Astrocyte of the hippocampus (primary cell): ENCODE data around the gene CHST11.

Experiments
- DNase-seq: peaks from one replicate; pipeline ENCODE4 v3.0.0; 2011; ENCODE audit warnings: low read depth, low spot score

CHST11 gene

GRCh38 chr12:104651811-104652210 lies 195.1 kb downstream of the CHST11 start:
- no peak for DNase-seq

DNA sequence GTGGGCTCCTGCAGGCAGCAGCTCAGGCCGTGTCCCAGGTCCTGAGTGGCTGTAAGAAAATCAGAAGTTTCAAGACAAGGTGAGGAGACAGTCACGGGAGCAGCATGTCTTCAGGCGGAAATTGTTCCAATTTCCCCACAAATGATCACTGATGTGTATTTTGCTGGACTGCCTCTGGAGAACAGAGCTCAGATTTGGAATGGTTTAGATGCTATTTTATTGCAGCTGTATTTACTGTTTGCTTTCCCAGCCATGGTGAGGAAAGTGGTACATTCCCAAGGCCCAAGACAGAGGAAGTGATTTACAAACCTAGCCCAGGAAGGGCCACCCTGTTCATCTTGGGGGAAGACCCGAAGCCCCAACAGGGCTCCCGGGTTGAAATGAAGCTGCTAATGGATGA lies 195.6 kb downstream of the CHST11 start:
- DNase-seq, result no peak

GRCh38 chr12:104652910-104653309 lies 196.2 kb downstream of the CHST11 start:
- DNase-seq, result no peak

- no peak for DNase-seq
These were observed 197.2 kb downstream of the CHST11 start for GRCh38 chr12:104653730-104654664.

DNA sequence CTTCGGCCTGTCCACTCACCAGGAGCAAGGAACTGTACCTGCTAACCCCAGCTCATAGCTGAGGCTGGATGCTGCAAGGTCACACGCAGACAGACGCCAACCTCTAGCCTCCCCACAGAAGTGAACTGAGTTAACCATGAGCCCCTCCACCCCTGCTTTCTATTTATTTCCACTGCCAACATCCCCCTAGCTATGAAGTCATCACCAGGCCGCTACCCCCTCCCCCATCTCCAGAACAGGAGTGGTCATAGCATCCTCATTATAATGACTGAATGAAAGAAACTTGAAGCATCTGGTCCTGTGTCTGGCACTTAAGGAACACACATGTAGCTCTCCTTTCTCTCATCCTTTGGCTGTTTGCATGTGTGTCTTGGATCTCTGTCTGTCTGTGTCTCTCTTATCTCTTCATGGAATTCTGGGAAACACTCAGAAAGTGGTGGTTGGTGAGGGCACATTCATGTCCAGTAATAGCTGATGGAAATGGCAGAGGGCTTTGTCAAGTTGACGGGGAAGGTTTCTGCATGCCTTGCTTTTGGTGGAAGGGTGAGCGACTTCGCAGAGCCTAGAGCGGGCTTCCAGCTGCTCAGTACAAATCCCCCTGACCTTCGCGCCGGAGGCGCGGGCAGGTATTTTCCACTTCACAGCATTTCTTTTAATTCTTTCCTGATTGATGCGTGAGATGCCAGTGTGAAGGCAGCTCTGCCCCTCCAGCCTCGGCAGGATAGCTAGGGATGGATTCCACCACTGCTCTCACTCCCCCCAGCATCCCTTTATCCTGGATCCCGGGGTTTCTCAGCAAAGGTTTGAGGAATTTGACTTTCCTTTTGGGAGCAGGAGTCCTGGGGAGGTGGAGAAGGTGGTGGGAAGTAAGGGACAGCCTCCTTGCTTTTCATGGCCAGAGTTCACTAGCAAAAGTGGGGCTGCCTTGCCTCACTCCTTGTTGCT lies 198.2 kb downstream of the CHST11 start:
- no peak for DNase-seq

- no peak for DNase-seq
These were observed 199.6 kb downstream of the CHST11 start for GRCh38 chr12:104656383-104656782.

- no peak for DNase-seq
These were observed 200.2 kb downstream of the CHST11 start for GRCh38 chr12:104656921-104657320.

DNA sequence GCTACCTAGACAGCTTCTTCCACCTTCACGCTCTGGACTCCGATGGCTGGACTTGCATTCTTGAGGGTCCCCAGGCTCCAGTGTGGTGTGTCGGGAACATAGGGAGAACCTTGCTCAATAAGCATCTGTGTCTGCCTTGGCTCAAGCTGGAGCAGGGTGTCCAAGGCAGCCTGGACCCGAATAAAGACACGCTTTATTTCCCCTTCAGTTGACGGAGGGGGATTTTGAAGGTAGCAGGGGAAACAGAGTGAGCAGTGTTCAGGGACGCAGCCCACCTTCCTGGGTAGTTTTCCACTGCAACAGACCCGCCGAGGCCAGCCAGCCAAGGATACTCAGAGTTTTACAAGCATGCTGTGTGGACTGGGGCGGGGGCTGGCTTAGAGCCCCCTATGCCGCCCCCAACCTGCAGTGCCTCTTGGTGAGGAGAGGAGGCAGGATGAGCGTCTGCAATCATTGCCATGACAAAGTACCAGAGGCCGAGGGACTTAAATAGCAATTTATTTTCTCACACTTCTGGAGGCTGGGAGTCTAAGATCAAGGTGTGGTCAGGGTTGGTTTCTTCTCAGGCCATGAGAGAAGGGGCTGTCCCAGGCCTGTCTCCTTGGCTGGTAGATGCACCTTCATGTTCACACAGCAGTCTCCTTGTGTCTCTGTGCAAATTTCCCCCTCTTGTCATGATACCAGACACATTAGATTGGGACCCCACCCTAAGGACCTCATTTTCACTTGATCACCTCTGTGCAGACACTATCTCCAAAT lies 201.2 kb downstream of the CHST11 start:
- DNase-seq, result no peak

DNA sequence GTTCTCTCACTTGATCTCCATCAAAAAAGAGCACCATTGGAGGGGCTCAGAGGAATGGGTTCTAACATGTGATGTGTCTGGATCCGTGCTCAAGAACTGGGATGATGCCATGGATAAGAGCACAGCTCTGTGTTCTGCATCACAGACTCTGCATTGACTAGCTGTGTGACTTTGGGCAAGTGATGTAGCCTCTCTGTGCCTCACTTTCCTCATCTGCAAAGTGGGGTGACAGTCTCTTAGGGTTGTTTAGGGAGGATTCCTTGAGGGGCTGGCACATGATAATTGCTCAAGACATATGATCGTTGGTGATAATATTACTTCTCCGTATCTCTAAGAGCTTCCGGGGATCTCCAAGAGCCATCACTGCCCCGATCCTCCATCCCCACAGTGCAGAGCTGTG lies 202.3 kb downstream of the CHST11 start:
- DNase-seq, result no peak

DNA sequence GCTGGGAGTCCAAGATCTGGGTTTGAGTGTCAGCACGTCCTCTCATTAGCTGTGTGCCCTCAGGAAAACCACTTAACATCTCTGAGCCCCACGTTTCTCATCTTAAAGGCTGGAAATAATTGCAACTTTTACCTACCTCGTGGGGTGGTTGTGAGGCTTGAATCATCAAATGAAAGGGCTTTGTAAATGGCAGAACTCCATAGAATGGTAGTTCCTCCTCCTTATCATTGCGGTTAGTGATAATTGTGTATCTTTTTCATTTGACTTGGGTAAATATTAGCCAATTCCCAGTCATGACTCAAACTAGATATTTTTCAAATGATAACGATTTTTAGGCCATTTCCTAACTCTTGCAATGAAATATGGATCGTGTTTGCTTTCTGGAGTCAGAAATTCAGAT lies 205.5 kb downstream of the CHST11 start:
- DNase-seq, result no peak

- no peak for DNase-seq
These were observed 206.2 kb downstream of the CHST11 start for GRCh38 chr12:104662908-104663307.

GRCh38 chr12:104664351-104664750 lies 207.6 kb downstream of the CHST11 start:
- no peak for DNase-seq

- DNase-seq, result no peak
These were observed 208.5 kb downstream of the CHST11 start for GRCh38 chr12:104665296-104665695.

DNA sequence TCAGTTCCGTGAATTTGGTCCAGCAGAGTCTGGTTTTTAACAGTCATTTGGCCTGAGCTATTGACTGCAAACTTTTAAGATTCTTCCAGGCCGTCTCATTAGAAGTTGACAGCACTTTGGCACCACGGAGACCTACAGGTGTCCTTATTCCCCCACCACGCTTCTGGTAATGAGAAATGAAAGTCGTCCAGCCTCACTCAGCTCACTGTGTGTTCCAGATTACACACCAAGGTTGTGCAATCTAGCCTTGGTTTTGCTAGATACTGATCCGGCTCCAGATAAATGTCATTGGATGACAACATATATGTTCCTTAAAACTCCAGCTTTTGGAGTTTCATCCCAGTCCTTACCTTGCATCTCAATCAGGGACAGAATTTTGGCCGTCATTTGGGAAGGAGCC lies 210.4 kb downstream of the CHST11 start:
- DNase-seq, result no peak

- no peak for DNase-seq
These were observed 211.5 kb downstream of the CHST11 start for GRCh38 chr12:104668274-104668718.

DNA sequence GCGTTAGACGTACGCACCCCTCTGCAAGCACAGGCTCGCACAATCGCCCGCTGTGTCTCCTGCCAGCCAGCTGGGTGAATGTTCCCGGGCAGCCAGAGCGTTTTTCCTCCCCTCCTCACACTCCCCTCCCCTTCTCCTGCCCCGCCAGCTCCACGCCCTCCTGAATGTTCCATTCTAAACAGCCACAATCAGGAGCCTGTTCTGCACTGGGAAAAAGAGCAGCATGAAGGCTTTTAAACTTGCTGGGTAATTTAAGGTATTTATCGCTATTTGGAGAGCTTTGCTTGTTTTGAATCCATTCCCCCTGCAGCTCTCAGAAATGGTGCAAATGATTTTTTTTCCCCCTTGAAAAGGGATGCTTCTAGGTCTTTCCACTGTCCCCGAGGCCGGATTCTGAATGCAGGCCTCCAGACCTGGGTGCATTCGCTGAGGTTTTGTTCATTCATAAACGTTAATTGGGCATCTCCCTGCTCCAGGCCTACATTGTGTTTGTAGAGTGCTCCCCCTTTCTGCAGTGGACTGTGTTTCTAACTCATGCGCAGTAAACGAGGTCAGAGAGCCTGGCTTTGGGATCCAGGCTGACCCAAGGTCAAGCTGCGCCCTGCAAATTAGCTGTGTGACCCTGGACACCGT lies 212.5 kb downstream of the CHST11 start:
- peak; percentile 81 for DNase-seq

GRCh38 chr12:104669851-104670337 lies 213.1 kb downstream of the CHST11 start:
- peak; percentile 32 for DNase-seq

DNA sequence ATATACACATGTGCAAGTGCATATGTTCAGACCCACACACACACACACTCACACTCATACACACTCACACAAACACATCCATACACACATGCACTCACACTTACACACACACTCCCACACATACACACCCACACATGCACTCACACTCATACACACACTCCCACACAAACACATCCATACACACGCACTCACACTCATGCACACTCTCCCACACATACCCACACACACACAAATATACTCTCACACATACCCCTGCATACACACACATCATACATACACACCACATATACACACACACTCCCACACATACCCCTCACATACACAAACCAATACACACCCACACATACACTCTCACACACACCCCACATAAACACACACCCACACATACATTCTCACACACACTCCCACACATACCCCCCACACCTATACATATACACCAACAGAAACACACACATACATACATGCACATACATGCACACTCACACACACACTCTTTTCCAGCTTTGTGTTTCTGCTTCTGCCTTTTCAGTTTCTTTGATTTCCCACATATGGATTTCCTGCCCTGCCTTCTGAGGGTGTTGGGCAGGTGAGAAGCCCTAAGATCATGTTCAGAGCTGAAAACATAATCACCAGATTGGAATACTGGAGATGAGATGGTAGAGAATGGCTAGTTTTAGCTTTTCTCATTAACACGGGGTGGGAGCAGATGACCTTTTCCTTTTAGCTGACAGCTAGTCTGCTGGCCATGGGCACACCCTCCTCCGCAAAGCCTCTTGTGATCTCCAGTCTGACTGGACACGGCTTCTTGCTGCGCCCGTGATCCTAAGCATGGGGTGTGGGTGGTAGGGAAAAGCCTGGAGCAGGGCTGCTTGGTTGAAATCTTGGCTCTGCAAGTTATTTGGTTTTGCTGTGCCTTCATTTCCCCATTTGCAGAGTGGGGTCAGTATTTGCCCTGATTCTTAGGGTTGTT lies 214.0 kb downstream of the CHST11 start:
- DNase-seq, result peak; percentile 20

GRCh38 chr12:104671409-104672095 lies 214.8 kb downstream of the CHST11 start:
- DNase-seq, result peak; percentile 95
